Duodenal mucosa (tissue), 2 donors: Measurements from ENCODE around the gene MRPL51.

Source experiments
- H3K27ac ChIP-seq: one replicate; pipeline ENCODE4 v1.7.0; 2013; ENCODE audit warnings: low read depth, low read length
- H3K27me3 ChIP-seq, 2 donors: one replicate each; pipeline ENCODE4 v1.7.0; 2013; ENCODE audit warnings: low read length in 2 of 2, control low read depth in 1 of 2; ENCODE audit not compliant: insufficient read depth in 2 of 2, control insufficient read depth in 1 of 2
- H3K36me3 ChIP-seq, 2 donors: one replicate each; pipeline ENCODE4 v1.7.0; 2013; ENCODE audit warnings: low read length in 2 of 2, control low read depth in 1 of 2; ENCODE audit not compliant: insufficient read depth in 2 of 2, control insufficient read depth in 1 of 2
- H3K4me1 ChIP-seq, 2 donors: one replicate each; pipeline ENCODE4 v1.7.0; 2013; ENCODE audit warnings: low read length in 2 of 2, control low read depth in 1 of 2; ENCODE audit not compliant: insufficient read depth in 2 of 2, control insufficient read depth in 1 of 2
- H3K4me3 ChIP-seq, 2 donors: one replicate each; pipeline ENCODE4 v1.7.0; 2013; ENCODE audit warnings: low read length in 2 of 2, low read depth in 1 of 2
- H3K9ac ChIP-seq, 2 donors: one replicate each; pipeline ENCODE4 v1.7.0; 2013; ENCODE audit warnings: low read length in 2 of 2, low read depth in 1 of 2
- H3K9me3 ChIP-seq, 2 donors: one replicate each; pipeline ENCODE4 v1.7.0; 2013; ENCODE audit warnings: low read length in 2 of 2, control low read depth in 1 of 2; ENCODE audit not compliant: control insufficient read depth in 1 of 2

Gene MRPL51

DNA sequence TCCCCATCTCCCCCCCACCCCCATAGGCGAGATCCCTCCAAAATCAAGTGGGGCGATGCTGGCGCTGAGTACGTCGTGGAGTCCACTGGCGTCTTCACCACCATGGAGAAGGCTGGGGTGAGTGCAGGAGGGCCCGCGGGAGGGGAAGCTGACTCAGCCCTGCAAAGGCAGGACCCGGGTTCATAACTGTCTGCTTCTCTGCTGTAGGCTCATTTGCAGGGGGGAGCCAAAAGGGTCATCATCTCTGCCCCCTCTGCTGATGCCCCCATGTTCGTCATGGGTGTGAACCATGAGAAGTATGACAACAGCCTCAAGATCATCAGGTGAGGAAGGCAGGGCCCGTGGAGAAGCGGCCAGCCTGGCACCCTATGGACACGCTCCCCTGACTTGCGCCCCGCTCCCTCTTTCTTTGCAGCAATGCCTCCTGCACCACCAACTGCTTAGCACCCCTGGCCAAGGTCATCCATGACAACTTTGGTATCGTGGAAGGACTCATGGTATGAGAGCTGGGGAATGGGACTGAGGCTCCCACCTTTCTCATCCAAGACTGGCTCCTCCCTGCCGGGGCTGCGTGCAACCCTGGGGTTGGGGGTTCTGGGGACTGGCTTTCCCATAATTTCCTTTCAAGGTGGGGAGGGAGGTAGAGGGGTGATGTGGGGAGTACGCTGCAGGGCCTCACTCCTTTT, 44.0 kb upstream of the MRPL51 start:
- H3K4me1 ChIP-seq, result peaks cover 61 to 73% of the 10 kb centered on the region in 2 donors
- H3K9me3 ChIP-seq, result no peaks in the 10 kb centered on the region
- peak overlapping the region in 1 of 2 donors; percentile 88 for H3K4me3 ChIP-seq
- no peaks in the 10 kb centered on the region for H3K27me3 ChIP-seq
- no peak overlapping the region for H3K9ac ChIP-seq
- H3K36me3 ChIP-seq, result peaks cover 20 to 33% of the 10 kb centered on the region in 2 donors
- no peak overlapping the region for H3K27ac ChIP-seq

DNA sequence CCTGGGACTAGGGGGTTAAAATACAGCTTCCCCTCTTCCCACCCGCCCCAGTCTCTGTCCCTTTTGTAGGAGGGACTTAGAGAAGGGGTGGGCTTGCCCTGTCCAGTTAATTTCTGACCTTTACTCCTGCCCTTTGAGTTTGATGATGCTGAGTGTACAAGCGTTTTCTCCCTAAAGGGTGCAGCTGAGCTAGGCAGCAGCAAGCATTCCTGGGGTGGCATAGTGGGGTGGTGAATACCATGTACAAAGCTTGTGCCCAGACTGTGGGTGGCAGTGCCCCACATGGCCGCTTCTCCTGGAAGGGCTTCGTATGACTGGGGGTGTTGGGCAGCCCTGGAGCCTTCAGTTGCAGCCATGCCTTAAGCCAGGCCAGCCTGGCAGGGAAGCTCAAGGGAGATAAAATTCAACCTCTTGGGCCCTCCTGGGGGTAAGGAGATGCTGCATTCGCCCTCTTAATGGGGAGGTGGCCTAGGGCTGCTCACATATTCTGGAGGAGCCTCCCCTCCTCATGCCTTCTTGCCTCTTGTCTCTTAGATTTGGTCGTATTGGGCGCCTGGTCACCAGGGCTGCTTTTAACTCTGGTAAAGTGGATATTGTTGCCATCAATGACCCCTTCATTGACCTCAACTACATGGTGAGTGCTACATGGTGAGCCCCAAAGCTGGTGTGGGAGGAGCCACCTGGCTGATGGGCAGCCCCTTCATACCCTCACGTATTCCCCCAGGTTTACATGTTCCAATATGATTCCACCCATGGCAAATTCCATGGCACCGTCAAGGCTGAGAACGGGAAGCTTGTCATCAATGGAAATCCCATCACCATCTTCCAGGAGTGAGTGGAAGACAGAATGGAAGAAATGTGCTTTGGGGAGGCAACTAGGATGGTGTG, 43.1 kb upstream of the MRPL51 start:
- Histone ChIP-seq H3K4me3 (peak overlapping the region; percentile 88 to 91), H3K9ac (peak overlapping the region; percentile 81 to 90), H3K27ac (peak overlapping the region; percentile 94), H3K9me3 (no peaks in the 10 kb centered on the region), H3K36me3 (peaks cover 20 to 37% of the 10 kb centered on the region in 2 donors), H3K27me3 (no peaks in the 10 kb centered on the region), H3K4me1 (peaks cover 55 to 69% of the 10 kb centered on the region in 2 donors)

DNA sequence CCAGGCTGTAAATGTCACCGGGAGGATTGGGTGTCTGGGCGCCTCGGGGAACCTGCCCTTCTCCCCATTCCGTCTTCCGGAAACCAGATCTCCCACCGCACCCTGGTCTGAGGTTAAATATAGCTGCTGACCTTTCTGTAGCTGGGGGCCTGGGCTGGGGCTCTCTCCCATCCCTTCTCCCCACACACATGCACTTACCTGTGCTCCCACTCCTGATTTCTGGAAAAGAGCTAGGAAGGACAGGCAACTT, 42.6 kb upstream of the MRPL51 start:
- Histone ChIP-seq H3K9me3 (no peaks in the 10 kb centered on the region), H3K9ac (peak overlapping the region; percentile 81 to 90), H3K36me3 (peaks cover 25 to 41% of the 10 kb centered on the region in 2 donors)

DNA sequence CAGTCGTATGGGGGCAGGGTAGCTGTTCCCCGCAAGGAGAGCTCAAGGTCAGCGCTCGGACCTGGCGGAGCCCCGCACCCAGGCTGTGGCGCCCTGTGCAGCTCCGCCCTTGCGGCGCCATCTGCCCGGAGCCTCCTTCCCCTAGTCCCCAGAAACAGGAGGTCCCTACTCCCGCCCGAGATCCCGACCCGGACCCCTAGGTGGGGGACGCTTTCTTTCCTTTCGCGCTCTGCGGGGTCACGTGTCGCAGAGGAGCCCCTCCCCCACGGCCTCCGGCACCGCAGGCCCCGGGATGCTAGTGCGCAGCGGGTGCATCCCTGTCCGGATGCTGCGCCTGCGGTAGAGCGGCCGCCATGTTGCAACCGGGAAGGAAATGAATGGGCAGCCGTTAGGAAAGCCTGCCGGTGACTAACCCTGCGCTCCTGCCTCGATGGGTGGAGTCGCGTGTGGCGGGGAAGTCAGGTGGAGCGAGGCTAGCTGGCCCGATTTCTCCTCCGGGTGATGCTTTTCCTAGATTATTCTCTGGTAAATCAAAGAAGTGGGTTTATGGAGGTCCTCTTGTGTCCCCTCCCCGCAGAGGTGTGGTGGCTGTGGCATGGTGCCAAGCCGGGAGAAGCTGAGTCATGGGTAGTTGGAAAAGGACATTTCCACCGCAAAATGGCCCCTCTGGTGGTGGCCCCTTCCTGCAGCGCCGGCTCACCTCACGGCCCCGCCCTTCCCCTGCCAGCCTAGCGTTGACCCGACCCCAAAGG, 42.1 kb upstream of the MRPL51 start:
- H3K36me3 ChIP-seq, result peaks cover 28 to 46% of the 10 kb centered on the region in 2 donors
- peak overlapping the region; percentile 94 for H3K27ac ChIP-seq
- H3K9ac ChIP-seq, result peak overlapping the region; percentile 81 to 90
- H3K4me1 ChIP-seq, result peaks cover 46 to 60% of the 10 kb centered on the region in 2 donors
- H3K9me3 ChIP-seq, result no peaks in the 10 kb centered on the region
- H3K27me3 ChIP-seq, result no peaks in the 10 kb centered on the region
- peak overlapping the region; percentile 88 to 91 for H3K4me3 ChIP-seq

More for the DNA sequence above, 42.6 kb upstream of the MRPL51 start:
- Histone ChIP-seq H3K4me3 (peak overlapping the region; percentile 88 to 91), H3K27ac (peak overlapping the region; percentile 94), H3K27me3 (no peaks in the 10 kb centered on the region), H3K4me1 (peaks cover 50 to 63% of the 10 kb centered on the region in 2 donors)

DNA sequence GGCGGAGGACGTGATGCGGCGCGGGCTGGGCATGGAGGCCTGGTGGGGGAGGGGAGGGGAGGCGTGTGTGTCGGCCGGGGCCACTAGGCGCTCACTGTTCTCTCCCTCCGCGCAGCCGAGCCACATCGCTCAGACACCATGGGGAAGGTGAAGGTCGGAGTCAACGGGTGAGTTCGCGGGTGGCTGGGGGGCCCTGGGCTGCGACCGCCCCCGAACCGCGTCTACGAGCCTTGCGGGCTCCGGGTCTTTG, 41.6 kb upstream of the MRPL51 start:
- Histone ChIP-seq H3K36me3 (peaks cover 30 to 51% of the 10 kb centered on the region in 2 donors), H3K27me3 (no peaks in the 10 kb centered on the region), H3K9me3 (no peaks in the 10 kb centered on the region), H3K9ac (peak overlapping the region; percentile 81 to 90), H3K4me3 (peak overlapping the region; percentile 88 to 91), H3K27ac (peak overlapping the region; percentile 94), H3K4me1 (peaks cover 41 to 55% of the 10 kb centered on the region in 2 donors)

DNA sequence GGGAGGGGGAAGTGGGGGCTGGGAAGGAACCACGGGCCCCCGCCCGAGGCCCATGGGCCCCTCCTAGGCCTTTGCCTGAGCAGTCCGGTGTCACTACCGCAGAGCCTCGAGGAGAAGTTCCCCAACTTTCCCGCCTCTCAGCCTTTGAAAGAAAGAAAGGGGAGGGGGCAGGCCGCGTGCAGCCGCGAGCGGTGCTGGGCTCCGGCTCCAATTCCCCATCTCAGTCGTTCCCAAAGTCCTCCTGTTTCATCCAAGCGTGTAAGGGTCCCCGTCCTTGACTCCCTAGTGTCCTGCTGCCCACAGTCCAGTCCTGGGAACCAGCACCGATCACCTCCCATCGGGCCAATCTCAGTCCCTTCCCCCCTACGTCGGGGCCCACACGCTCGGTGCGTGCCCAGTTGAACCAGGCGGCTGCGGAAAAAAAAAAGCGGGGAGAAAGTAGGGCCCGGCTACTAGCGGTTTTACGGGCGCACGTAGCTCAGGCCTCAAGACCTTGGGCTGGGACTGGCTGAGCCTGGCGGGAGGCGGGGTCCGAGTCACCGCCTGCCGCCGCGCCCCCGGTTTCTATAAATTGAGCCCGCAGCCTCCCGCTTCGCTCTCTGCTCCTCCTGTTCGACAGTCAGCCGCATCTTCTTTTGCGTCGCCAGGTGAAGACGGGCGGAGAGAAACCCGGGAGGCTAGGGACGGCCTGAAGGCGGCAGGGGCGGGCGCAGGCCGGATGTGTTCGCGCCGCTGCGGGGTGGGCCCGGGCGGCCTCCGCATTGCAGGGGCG, 41.0 kb upstream of the MRPL51 start, which contains the start of gene GAPDH:
TSS of gene GAPDH (plus strand) at position 595 of the 772 bp plus-strand sequence. CDS start 316 bp downstream, outside the sequence.
- Histone ChIP-seq H3K27ac (peak within 1 kb of the TSS; percentile 94), H3K36me3 (peaks cover 30 to 56% of the 10 kb centered on the region in 2 donors), H3K4me3 (peak within 1 kb of the TSS; percentile 88 to 91), H3K9me3 (no peaks in the 10 kb centered on the region), H3K27me3 (no peaks in the 10 kb centered on the region), H3K9ac (peak within 1 kb of the TSS; percentile 81 to 90), H3K4me1 (peaks cover 36 to 53% of the 10 kb centered on the region in 2 donors)

DNA sequence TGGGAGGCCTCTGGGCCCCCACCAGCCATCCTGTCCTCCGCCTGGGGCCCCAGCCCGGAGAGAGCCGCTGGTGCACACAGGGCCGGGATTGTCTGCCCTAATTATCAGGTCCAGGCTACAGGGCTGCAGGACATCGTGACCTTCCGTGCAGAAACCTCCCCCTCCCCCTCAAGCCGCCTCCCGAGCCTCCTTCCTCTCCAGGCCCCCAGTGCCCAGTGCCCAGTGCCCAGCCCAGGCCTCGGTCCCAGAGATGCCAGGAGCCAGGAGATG, 40.5 kb upstream of the MRPL51 start:
- Histone ChIP-seq H3K36me3 (peaks cover 31 to 57% of the 10 kb centered on the region in 2 donors), H3K27me3 (no peaks in the 10 kb centered on the region), H3K9ac (peak overlapping the region; percentile 81 to 90), H3K4me3 (peak overlapping the region; percentile 88 to 91), H3K4me1 (peaks cover 36 to 53% of the 10 kb centered on the region in 2 donors), H3K9me3 (no peaks in the 10 kb centered on the region), H3K27ac (peak overlapping the region; percentile 94)

DNA sequence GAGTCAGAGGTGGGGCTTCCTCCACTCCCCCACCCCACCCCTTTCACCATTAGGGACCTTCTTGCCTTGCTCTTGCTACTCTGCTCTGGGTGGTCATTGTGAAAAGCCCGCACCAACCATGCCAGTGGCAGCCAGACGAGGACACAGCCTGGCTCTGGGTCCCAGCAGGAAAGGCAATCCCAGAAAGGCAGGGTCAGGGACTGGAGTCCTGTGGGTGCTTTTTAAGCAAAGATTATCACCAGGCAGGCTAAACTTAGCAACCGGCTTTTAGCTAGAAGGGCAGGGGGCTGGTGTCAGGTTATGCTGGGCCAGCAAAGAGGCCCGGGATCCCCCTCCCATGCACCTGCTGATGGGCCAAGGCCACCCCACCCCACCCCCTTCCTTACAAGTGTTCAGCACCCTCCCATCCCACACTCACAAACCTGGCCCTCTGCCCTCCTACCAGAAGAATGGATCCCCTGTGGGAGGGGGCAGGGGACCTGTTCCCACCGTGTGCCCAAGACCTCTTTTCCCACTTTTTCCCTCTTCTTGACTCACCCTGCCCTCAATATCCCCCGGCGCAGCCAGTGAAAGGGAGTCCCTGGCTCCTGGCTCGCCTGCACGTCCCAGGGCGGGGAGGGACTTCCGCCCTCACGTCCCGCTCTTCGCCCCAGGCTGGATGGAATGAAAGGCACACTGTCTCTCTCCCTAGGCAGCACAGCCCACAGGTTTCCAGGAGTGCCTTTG, 40.0 kb upstream of the MRPL51 start:
- Histone ChIP-seq H3K27ac (peak overlapping the region; percentile 94), H3K9ac (peak overlapping the region; percentile 81 to 90), H3K27me3 (no peaks in the 10 kb centered on the region), H3K36me3 (peaks cover 31 to 57% of the 10 kb centered on the region in 2 donors), H3K9me3 (no peaks in the 10 kb centered on the region), H3K4me3 (peak overlapping the region; percentile 88 to 91), H3K4me1 (peaks cover 36 to 48% of the 10 kb centered on the region in 2 donors)
